8988T (cell line): Measurements from ENCODE around the gene DOCK1.

Experiments
- DNase-seq: peaks from one replicate; pipeline ENCODE4 v3.0.0; 2011

DOCK1 gene

GRCh38 chr10:127331696-127332095, 426.5 kb downstream of the DOCK1 start:
- DNase-seq = no peak

- no peak for DNase-seq
Observed at GRCh38 chr10:127332631-127333030, 427.4 kb downstream of the DOCK1 start.

GRCh38 chr10:127337801-127338200, 432.6 kb downstream of the DOCK1 start:
- DNase-seq = no peak

GRCh38 chr10:127338399-127339110, 433.3 kb downstream of the DOCK1 start:
- DNase-seq = no peak

GRCh38 chr10:127343821-127344220, 438.6 kb downstream of the DOCK1 start:
- DNase-seq = no peak

GRCh38 chr10:127344346-127344745, 439.1 kb downstream of the DOCK1 start:
- DNase-seq = no peak

GRCh38 chr10:127345231-127345965, 440.2 kb downstream of the DOCK1 start:
- DNase-seq = no peak

GRCh38 chr10:127346604-127347003, 441.4 kb downstream of the DOCK1 start:
- no peak for DNase-seq

GRCh38 chr10:127347202-127347959, 442.2 kb downstream of the DOCK1 start:
- DNase-seq = no peak

- DNase-seq = no peak
Observed at GRCh38 chr10:127349737-127350136, 444.5 kb downstream of the DOCK1 start.

- no peak for DNase-seq
Observed at GRCh38 chr10:127351542-127351941, 446.3 kb downstream of the DOCK1 start.

GRCh38 chr10:127353544-127353943, 448.3 kb downstream of the DOCK1 start:
- DNase-seq = no peak

- DNase-seq = no peak
Observed at GRCh38 chr10:127354255-127354654, 449.0 kb downstream of the DOCK1 start.

GRCh38 chr10:127354992-127355391, 449.8 kb downstream of the DOCK1 start:
- no peak for DNase-seq

- no peak for DNase-seq
Observed at GRCh38 chr10:127356360-127356759, 451.1 kb downstream of the DOCK1 start.

- no peak for DNase-seq
Observed at GRCh38 chr10:127357265-127357664, 452.0 kb downstream of the DOCK1 start.

- DNase-seq = no peak
Observed at GRCh38 chr10:127358337-127358736, 453.1 kb downstream of the DOCK1 start.

- DNase-seq = no peak
Observed at GRCh38 chr10:127364034-127364433, 458.8 kb downstream of the DOCK1 start.

GRCh38 chr10:127368101-127368500, 462.9 kb downstream of the DOCK1 start:
- no peak for DNase-seq

GRCh38 chr10:127368929-127369328, 463.7 kb downstream of the DOCK1 start:
- DNase-seq = no peak

- DNase-seq = no peak
Observed at GRCh38 chr10:127370601-127371000, 465.4 kb downstream of the DOCK1 start.

- no peak for DNase-seq
Observed at GRCh38 chr10:127372361-127372760, 467.1 kb downstream of the DOCK1 start.

- no peak for DNase-seq
Observed at GRCh38 chr10:127374074-127374680, 468.9 kb downstream of the DOCK1 start.
